ENCODE measurements around the gene COL15A1.

DNA sequence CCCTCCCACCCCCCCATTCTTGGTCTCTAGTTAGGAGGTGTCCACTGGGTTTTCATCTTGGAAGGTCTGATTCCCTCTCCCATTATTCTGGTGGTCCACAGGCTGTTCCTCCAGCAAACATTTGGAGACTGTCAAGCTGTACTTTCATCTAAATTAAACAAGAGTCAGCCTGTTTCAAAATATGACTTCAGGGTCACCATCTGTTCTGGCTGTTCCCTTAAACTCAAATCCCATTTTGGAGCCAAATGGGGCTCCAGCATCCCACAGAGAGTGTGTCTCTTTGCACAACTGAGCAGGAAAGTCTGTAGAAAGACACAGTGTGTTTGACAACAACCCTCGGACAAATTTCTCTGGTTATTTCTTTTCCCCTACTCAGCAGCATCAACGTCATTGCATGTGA lies 20.5 kb downstream of the COL15A1 start:
- TF ChIP-seq, protein P1, sequence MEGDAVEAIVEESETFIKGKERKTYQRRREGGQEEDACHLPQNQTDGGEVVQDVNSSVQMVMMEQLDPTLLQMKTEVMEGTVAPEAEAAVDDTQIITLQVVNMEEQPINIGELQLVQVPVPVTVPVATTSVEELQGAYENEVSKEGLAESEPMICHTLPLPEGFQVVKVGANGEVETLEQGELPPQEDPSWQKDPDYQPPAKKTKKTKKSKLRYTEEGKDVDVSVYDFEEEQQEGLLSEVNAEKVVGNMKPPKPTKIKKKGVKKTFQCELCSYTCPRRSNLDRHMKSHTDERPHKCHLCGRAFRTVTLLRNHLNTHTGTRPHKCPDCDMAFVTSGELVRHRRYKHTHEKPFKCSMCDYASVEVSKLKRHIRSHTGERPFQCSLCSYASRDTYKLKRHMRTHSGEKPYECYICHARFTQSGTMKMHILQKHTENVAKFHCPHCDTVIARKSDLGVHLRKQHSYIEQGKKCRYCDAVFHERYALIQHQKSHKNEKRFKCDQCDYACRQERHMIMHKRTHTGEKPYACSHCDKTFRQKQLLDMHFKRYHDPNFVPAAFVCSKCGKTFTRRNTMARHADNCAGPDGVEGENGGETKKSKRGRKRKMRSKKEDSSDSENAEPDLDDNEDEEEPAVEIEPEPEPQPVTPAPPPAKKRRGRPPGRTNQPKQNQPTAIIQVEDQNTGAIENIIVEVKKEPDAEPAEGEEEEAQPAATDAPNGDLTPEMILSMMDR (conservative IDR thresholded peaks at IDR 0.05; ENCODE audit: low read depth, low read length): no peak
- no peak for TF ChIP-seq EZH2 (IDR thresholded peaks at IDR 0.05; ENCODE audit: borderline replicate concordance, low read depth, low read length, poor library complexity, severe bottlenecking)

Measured in A673 (cell line).